Measurements from ENCODE around the gene KLK3.

The KLK3 gene

GRCh38 chr19:50857366-50857765, 2.7 kb downstream of the KLK3 start:
- no peak overlapping the region for H3K27ac ChIP-seq (ENCODE audit: low read depth, low read length)

GRCh38 chr19:50858886-50859285, 4.2 kb downstream of the KLK3 start:
- Histone ChIP-seq H4K20me1 (ENCODE audit: low read depth, low read length) (no peaks in the 10 kb centered on the region), H2AFZ (ENCODE audit: low read depth, low read length, severe bottlenecking) (no peak overlapping the region), H3F3A (ENCODE audit: insufficient read depth) (no peaks in the 10 kb centered on the region), H3K79me2 (ENCODE audit: insufficient read depth, low read length) (no peaks in the 10 kb centered on the region), H3K9me3 (ENCODE audit: insufficient read depth, low read length) (no peaks in the 10 kb centered on the region), H3K9me2 (replicated peaks; ENCODE audit: insufficient read depth, low read length) (no peaks in the 10 kb centered on the region), H3K36me3 (ENCODE audit: low read length) (no peaks in the 10 kb centered on the region), H3K4me3 (ENCODE audit: insufficient read depth, low read length, poor library complexity, severe bottlenecking) (no peak overlapping the region), H3K4me2 (ENCODE audit: low read depth, low read length, poor library complexity, severe bottlenecking) (no peak overlapping the region), H3K27me3 (ENCODE audit: low read length) (no peaks in the 10 kb centered on the region), H3K9ac (ENCODE audit: low read length) (no peak overlapping the region), H3K27ac (ENCODE audit: low read depth, low read length) (no peak overlapping the region)
- TF ChIP-seq EZH2phosphoT487 (conservative IDR thresholded peaks at IDR 0.05; ENCODE audit: low read length) = no peak
- TF ChIP-seq CTCF (IDR thresholded peaks at IDR 0.05; ENCODE audit: insufficient read depth, low read length, poor library complexity, severe bottlenecking) = no peak

More at GRCh38 chr19:50857366-50857765, 2.7 kb downstream of the KLK3 start:
- H3K27me3 ChIP-seq (ENCODE audit: low read length) = no peaks in the 10 kb centered on the region
- H3K9me2 ChIP-seq (replicated peaks; ENCODE audit: insufficient read depth, low read length) = no peaks in the 10 kb centered on the region
- H3K79me2 ChIP-seq (ENCODE audit: insufficient read depth, low read length) = no peaks in the 10 kb centered on the region
- no peak overlapping the region for H3K4me3 ChIP-seq (ENCODE audit: insufficient read depth, low read length, poor library complexity, severe bottlenecking)
- no peaks in the 10 kb centered on the region for H3F3A ChIP-seq (ENCODE audit: insufficient read depth)
- H4K20me1 ChIP-seq (ENCODE audit: low read depth, low read length) = no peaks in the 10 kb centered on the region
- no peak overlapping the region for H2AFZ ChIP-seq (ENCODE audit: low read depth, low read length, severe bottlenecking)
- H3K9ac ChIP-seq (ENCODE audit: low read length) = no peak overlapping the region
- H3K4me2 ChIP-seq (ENCODE audit: low read depth, low read length, poor library complexity, severe bottlenecking) = no peak overlapping the region
- H3K9me3 ChIP-seq (ENCODE audit: insufficient read depth, low read length) = no peaks in the 10 kb centered on the region
- TF ChIP-seq CTCF (IDR thresholded peaks at IDR 0.05; ENCODE audit: insufficient read depth, low read length, poor library complexity, severe bottlenecking) (no peak), EZH2phosphoT487 (conservative IDR thresholded peaks at IDR 0.05; ENCODE audit: low read length) (no peak)
- H3K36me3 ChIP-seq (ENCODE audit: low read length) = no peaks in the 10 kb centered on the region

- no peak overlapping the region for H3K4me3 ChIP-seq (ENCODE audit: insufficient read depth, low read length, poor library complexity, severe bottlenecking)
- H3K27ac ChIP-seq (ENCODE audit: low read depth, low read length) = no peak overlapping the region
- H3K79me2 ChIP-seq (ENCODE audit: insufficient read depth, low read length) = no peaks in the 10 kb centered on the region
- H3F3A ChIP-seq (ENCODE audit: insufficient read depth) = no peaks in the 10 kb centered on the region
- TF ChIP-seq CTCF (IDR thresholded peaks at IDR 0.05; ENCODE audit: insufficient read depth, low read length, poor library complexity, severe bottlenecking) = no peak
- no peak for TF ChIP-seq EZH2phosphoT487 (conservative IDR thresholded peaks at IDR 0.05; ENCODE audit: low read length)
- H2AFZ ChIP-seq (ENCODE audit: low read depth, low read length, severe bottlenecking) = no peak overlapping the region
- no peak overlapping the region for H3K9ac ChIP-seq (ENCODE audit: low read length)
- H4K20me1 ChIP-seq (ENCODE audit: low read depth, low read length) = no peaks in the 10 kb centered on the region
- H3K27me3 ChIP-seq (ENCODE audit: low read length) = no peaks in the 10 kb centered on the region
- H3K9me3 ChIP-seq (ENCODE audit: insufficient read depth, low read length) = no peaks in the 10 kb centered on the region
- H3K4me2 ChIP-seq (ENCODE audit: low read depth, low read length, poor library complexity, severe bottlenecking) = no peak overlapping the region
- no peaks in the 10 kb centered on the region for H3K9me2 ChIP-seq (replicated peaks; ENCODE audit: insufficient read depth, low read length)
- no peaks in the 10 kb centered on the region for H3K36me3 ChIP-seq (ENCODE audit: low read length)
These were observed 5.1 kb downstream of the KLK3 start for GRCh38 chr19:50859849-50860248.
